WTC11 (cell line): ENCODE results near the gene GPC6. TPM values are rescaled to one million over a fixed set of nuclear protein-coding genes. Genes with fewer than 3 reads are reported as not detected.

ENCODE experiments used
- ATAC-seq: fragments of 200-7000 bp; cut with Tn5 transposase; 2 replicates; pipeline ENCODE4 v1.10.0; 2021; ENCODE audit warnings: mild to moderate bottlenecking, moderate library complexity
- CTCF ChIA-PET: fragments of 300-600 bp; sonication (Branson Sonifier 250); formaldehyde crosslinking; loops from one replicate; lab custom pipeline; 2021; ENCODE audit warnings: antibody characterized with exemption; lab: Charles Lee
- POLR2A ChIA-PET: fragments of 350-600 bp; sonication (Branson Sonifier 250); formaldehyde crosslinking; loops from one replicate; lab custom pipeline; 2021; ENCODE audit warnings: antibody characterized with exemption; lab: Charles Lee
- DNase-seq: peaks from one replicate; pipeline ENCODE4 v3.0.0; 2021; ENCODE audit warnings: low spot score
- H3K27ac Mint-ChIP-seq: 2 replicates; pipeline ENCODE4 v1.8.0; 2021; ENCODE audit warnings: mixed read lengths
- H3K27me3 Mint-ChIP-seq: 2 replicates; pipeline ENCODE4 v1.8.0; 2021; ENCODE audit warnings: low read depth, mild to moderate bottlenecking, moderate library complexity, mixed read lengths
- H3K36me3 Mint-ChIP-seq: 2 replicates; pipeline ENCODE4 v1.8.0; 2021; ENCODE audit warnings: mixed read lengths
- H3K4me1 Mint-ChIP-seq: 2 replicates; pipeline ENCODE4 v1.8.0; 2022; ENCODE audit warnings: mixed read lengths
- H3K4me3 Mint-ChIP-seq: 2 replicates; pipeline ENCODE4 v1.8.0; 2021; ENCODE audit warnings: mild to moderate bottlenecking, moderate library complexity, mixed read lengths
- H3K9me3 Mint-ChIP-seq: 2 replicates; pipeline ENCODE4 v1.8.0; 2021; ENCODE audit warnings: mixed read lengths
- AR ChIP-seq: fragments of 250-450 bp; sonication (Bioruptor Pico); IDR thresholded peaks from 2 replicates; pipeline ENCODE4 v1.9.0; 2021; ENCODE audit warnings: mild to moderate bottlenecking
- ELF4 ChIP-seq: sonication (generic); formaldehyde crosslinking; IDR thresholded peaks from 2 replicates; pipeline ENCODE4 v1.8.1; 2022; ENCODE audit warnings: low read depth, mild to moderate bottlenecking, moderate library complexity, missing genetic modification reagents
- EMX1 ChIP-seq: fragments of 250-450 bp; sonication (Bioruptor Pico); IDR thresholded peaks from 2 replicates; pipeline ENCODE4 v1.8.0; 2021; ENCODE audit warnings: mild to moderate bottlenecking
- FOXP4 ChIP-seq: sonication (generic); formaldehyde crosslinking; IDR thresholded peaks from 2 replicates; pipeline ENCODE4 v1.8.0; 2022; ENCODE audit warnings: mild to moderate bottlenecking, missing genetic modification reagents
- JUN ChIP-seq: sonication (generic); formaldehyde crosslinking; IDR thresholded peaks from 2 replicates; pipeline ENCODE4 v1.8.0; 2023; ENCODE audit warnings: mild to moderate bottlenecking, missing genetic modification reagents
- MYBL2 ChIP-seq: sonication (generic); formaldehyde crosslinking; IDR thresholded peaks from 2 replicates; pipeline ENCODE4 v1.8.1; 2023; ENCODE audit warnings: mild to moderate bottlenecking, moderate library complexity, missing genetic modification reagents
- NFYB ChIP-seq: sonication (generic); formaldehyde crosslinking; conservative IDR thresholded peaks from 2 replicates; pipeline ENCODE4 v1.8.0; 2022; ENCODE audit warnings: low read depth, missing genetic modification reagents
- SMAD3 ChIP-seq: sonication (generic); formaldehyde crosslinking; IDR thresholded peaks from 2 replicates; pipeline ENCODE4 v1.8.0; 2022; ENCODE audit warnings: missing genetic modification reagents, mild to moderate bottlenecking, borderline replicate concordance
- TCF7 ChIP-seq: sonication (generic); formaldehyde crosslinking; IDR thresholded peaks from 2 replicates; pipeline ENCODE4 v1.8.0; 2022; ENCODE audit warnings: mild to moderate bottlenecking, low read depth, missing genetic modification reagents, moderate library complexity
- TEAD1 ChIP-seq: sonication (generic); formaldehyde crosslinking; IDR thresholded peaks from 2 replicates; pipeline ENCODE4 v1.8.0; 2022; ENCODE audit warnings: mild to moderate bottlenecking, missing genetic modification reagents
- ZNF416 ChIP-seq: fragments of 250-450 bp; sonication (Bioruptor Pico); IDR thresholded peaks from 2 replicates; pipeline ENCODE4 v1.9.0; 2021; ENCODE audit warnings: mild to moderate bottlenecking, inconsistent platforms
- ZNF532 ChIP-seq: fragments of 250-450 bp; sonication (Bioruptor Pico); IDR thresholded peaks from 2 replicates; pipeline ENCODE4 v1.9.0; 2021; ENCODE audit warnings: mild to moderate bottlenecking, borderline replicate concordance
- total RNA-seq: library from RNA; stranded (reverse); gene quantifications from 3 replicates; pipeline ENCODE4 v1.2.3, GENCODE V29; 2021
- TF ChIP-seq, protein P1 (sequence below): sonication (generic); formaldehyde crosslinking; IDR thresholded peaks from 2 replicates; pipeline ENCODE4 v1.8.1; 2022; ENCODE audit warnings: mild to moderate bottlenecking, moderate library complexity, missing genetic modification reagents
- TF ChIP-seq, protein P2 (sequence below): sonication (generic); formaldehyde crosslinking; IDR thresholded peaks from 2 replicates; pipeline ENCODE4 v1.8.1; 2022; ENCODE audit warnings: low read depth, missing genetic modification reagents, borderline replicate concordance
- TF ChIP-seq, protein P3 (sequence below): sonication (generic); formaldehyde crosslinking; IDR thresholded peaks from 2 replicates; pipeline ENCODE4 v1.8.0; 2022; ENCODE audit warnings: mild to moderate bottlenecking, missing genetic modification reagents

GPC6 gene
- total RNA-seq, 1 experiment from 2014 or later = 19.5 TPM

DNA sequence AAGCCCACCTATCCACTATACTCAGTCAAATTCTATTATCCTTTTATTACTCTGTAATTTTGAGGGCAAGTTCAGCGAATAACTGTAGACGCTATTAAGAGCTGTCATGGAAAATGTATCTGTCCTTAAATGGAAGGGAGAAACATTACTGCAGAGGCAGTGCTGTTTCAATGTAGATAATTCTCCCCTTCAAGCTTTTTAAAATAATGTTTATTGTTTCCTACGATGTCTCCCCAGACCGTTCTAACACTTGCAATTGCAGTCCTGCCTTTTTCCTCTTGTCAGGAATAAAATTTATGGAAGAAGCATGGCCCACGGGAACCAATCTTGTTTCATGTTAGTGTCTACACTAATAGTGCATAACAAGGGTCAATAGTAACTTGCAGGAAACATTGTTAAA, 159.5 kb downstream of the GPC6 start (continued):
- no peak for TF ChIP-seq ZNF532 (CRISPR knock-in tag)

GRCh38 chr13:93388701-93389100, 162.1 kb downstream of the GPC6 start:
- CTCF ChIA-PET = no interaction called here
- H3K27ac Mint-ChIP-seq = no peak overlapping the region

More at GRCh38 chr13:93388701-93389100, 162.1 kb downstream of the GPC6 start:
- no peaks in the 10 kb centered on the region for H3K9me3 Mint-ChIP-seq
- DNase-seq = no peak
- peaks cover 23% of the 10 kb centered on the region for H3K4me1 Mint-ChIP-seq
- no peaks in the 10 kb centered on the region for H3K36me3 Mint-ChIP-seq
- no peak overlapping the region for H3K4me3 Mint-ChIP-seq
- no peak for TF ChIP-seq SMAD3 (CRISPR knock-in tag)
- TF ChIP-seq, protein P1, sequence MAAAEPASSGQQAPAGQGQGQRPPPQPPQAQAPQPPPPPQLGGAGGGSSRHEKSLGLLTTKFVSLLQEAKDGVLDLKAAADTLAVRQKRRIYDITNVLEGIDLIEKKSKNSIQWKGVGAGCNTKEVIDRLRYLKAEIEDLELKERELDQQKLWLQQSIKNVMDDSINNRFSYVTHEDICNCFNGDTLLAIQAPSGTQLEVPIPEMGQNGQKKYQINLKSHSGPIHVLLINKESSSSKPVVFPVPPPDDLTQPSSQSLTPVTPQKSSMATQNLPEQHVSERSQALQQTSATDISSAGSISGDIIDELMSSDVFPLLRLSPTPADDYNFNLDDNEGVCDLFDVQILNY (CRISPR knock-in tag) = no peak
- no peak for TF ChIP-seq JUN (CRISPR knock-in tag)
- no peak for TF ChIP-seq TCF7
- no peak for TF ChIP-seq TEAD1
- TF ChIP-seq ELF4 = no peak
- no peak for TF ChIP-seq AR (CRISPR knock-in tag)
- TF ChIP-seq, protein P2, sequence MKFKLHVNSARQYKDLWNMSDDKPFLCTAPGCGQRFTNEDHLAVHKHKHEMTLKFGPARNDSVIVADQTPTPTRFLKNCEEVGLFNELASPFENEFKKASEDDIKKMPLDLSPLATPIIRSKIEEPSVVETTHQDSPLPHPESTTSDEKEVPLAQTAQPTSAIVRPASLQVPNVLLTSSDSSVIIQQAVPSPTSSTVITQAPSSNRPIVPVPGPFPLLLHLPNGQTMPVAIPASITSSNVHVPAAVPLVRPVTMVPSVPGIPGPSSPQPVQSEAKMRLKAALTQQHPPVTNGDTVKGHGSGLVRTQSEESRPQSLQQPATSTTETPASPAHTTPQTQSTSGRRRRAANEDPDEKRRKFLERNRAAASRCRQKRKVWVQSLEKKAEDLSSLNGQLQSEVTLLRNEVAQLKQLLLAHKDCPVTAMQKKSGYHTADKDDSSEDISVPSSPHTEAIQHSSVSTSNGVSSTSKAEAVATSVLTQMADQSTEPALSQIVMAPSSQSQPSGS (CRISPR knock-in tag) = no peak
- no peak for TF ChIP-seq MYBL2 (CRISPR knock-in tag)
- no peak for TF ChIP-seq ZNF416
- TF ChIP-seq, protein P3, sequence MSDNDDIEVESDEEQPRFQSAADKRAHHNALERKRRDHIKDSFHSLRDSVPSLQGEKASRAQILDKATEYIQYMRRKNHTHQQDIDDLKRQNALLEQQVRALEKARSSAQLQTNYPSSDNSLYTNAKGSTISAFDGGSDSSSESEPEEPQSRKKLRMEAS (CRISPR knock-in tag) = no peak
- no peak for TF ChIP-seq EMX1 (CRISPR knock-in tag)
- TF ChIP-seq FOXP4 (CRISPR knock-in tag) = no peak
- no peak for TF ChIP-seq NFYB (CRISPR knock-in tag)
- no peak for ATAC-seq
- POLR2A ChIA-PET = interaction anchor here (0.6 kb wide), 1 partner anchor 437 kb away, joined by 3 read pairs; no protein-coding TSS in a partner anchor
- H3K27me3 Mint-ChIP-seq = no peaks in the 10 kb centered on the region
